Nephron progenitor cell (in vitro differentiated cells): ENCODE measurements around the gene AADAC.
"Not testable (repeated sequence)": the region's sequence is repeated elsewhere in the genome, so short reads cannot be mapped to it uniquely, and the experiment has no call there.

Experiments
- DNase-seq: peaks from one replicate; pipeline ENCODE4 v3.0.0; 2021
- H3K27ac Mint-ChIP-seq: 2 replicates; pipeline ENCODE4 v1.8.0; 2021; ENCODE audit warnings: mild to moderate bottlenecking, moderate library complexity, mixed read lengths
- H3K27me3 Mint-ChIP-seq: 2 replicates; pipeline ENCODE4 v1.8.0; 2021; ENCODE audit warnings: mild to moderate bottlenecking, low read depth, mixed read lengths; ENCODE audit not compliant: poor library complexity
- H3K36me3 Mint-ChIP-seq: 2 replicates; pipeline ENCODE4 v1.8.0; 2021; ENCODE audit warnings: low read depth, mixed read lengths
- H3K4me1 Mint-ChIP-seq: 2 replicates; pipeline ENCODE4 v1.8.0; 2021; ENCODE audit warnings: mixed read lengths
- H3K4me3 Mint-ChIP-seq: 2 replicates; pipeline ENCODE4 v1.8.0; 2021; ENCODE audit warnings: mild to moderate bottlenecking, moderate library complexity, mixed read lengths
- H3K9me3 Mint-ChIP-seq: 2 replicates; pipeline ENCODE4 v1.8.0; 2021; ENCODE audit warnings: mild to moderate bottlenecking, moderate library complexity, mixed read lengths
- CTCF ChIP-seq: fragments of 200-600 bp; sonication (generic); IDR thresholded peaks from 2 replicates; pipeline ENCODE4 v1.5.0; 2021; ENCODE audit warnings: antibody characterized with exemption

The AADAC gene

GRCh38 chr3:151869181-151869580, 55.3 kb downstream of the AADAC start:
- no peaks in the 10 kb centered on the region for H3K9me3 Mint-ChIP-seq
- no peaks in the 10 kb centered on the region for H3K36me3 Mint-ChIP-seq
- no peak for DNase-seq
- no peak overlapping the region for H3K27ac Mint-ChIP-seq
- no peaks in the 10 kb centered on the region for H3K27me3 Mint-ChIP-seq
- peaks cover 24% of the 10 kb centered on the region for H3K4me1 Mint-ChIP-seq
- no peak overlapping the region for H3K4me3 Mint-ChIP-seq
- TF ChIP-seq CTCF = no peak

DNA sequence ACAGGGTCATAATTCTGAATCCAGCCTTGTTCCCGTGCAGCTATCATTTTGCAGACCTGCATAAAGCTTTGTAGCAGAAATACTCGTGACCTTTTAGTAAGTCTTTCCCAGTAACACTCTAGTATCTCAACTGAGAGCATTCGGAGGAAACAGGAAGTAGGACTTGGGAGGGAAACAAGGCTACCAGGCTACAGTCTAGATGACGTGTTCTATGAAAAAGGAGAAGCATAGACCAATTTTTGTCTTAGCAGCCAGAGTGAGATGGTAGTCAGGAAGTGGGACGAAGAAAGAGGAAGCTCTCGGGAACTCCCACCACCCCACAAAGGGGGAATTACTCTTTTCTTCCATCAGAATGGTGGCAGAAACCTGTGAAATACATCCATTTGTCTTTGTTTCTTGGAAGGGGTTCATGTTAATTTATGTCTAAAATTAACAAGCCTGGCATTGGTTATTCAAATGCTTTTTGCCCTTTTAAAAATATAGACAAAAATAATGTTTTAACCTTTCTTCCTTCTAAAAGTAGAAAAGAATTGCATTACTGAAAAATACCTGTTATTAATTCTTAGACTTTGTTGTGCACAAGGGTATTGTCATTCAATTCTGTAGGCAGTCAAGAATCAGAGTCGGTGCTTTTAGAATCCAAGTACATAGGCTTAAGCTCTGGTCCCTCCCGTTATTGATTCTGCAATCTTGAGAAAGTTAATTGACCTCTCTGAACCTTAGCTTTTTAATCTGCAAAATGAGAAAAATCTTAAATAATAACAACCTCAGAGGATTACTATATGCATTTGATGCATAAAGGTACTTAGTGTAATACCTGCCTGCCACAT, 57.9 kb downstream of the AADAC start:
- no peak overlapping the region for H3K4me3 Mint-ChIP-seq

DNA sequence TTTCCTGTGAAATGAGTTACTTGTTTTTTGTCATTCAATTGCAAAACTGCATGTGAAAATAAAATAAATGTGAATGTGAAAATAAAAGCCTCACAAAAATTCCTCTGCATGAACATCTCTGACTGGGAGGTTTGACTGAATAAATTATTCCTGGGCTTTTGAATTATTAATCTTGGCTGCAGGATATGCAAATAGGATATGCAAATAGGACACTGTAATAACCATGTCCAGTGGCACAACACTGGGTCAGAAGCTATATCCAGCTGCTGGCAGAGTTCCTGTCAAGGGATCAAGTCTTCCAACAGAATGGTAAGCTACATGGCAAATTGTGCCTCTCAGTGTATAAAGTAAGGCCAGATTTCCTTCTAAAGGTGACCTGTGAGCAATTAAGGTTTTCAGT, 59.5 kb downstream of the AADAC start, which contains the start of gene SUCNR1:
SUCNR1 (plus strand) TSS at position 246 of the 400 bp plus-strand sequence. CDS start 6,250 bp downstream, outside the sequence.
- TF ChIP-seq CTCF = no peak
- peaks cover 19% of the 10 kb centered on the region for H3K4me1 Mint-ChIP-seq
- no peak within 1 kb of the TSS for H3K27ac Mint-ChIP-seq
- no peak for DNase-seq
- no peaks in the 10 kb centered on the region for H3K36me3 Mint-ChIP-seq
- no peaks in the 10 kb centered on the region for H3K27me3 Mint-ChIP-seq
- no peaks in the 10 kb centered on the region for H3K9me3 Mint-ChIP-seq
- no peak within 1 kb of the TSS for H3K4me3 Mint-ChIP-seq

More for the DNA sequence above, 57.9 kb downstream of the AADAC start:
- Mint-ChIP-seq H3K9me3 (no peaks in the 10 kb centered on the region), H3K4me1 (peaks cover 24% of the 10 kb centered on the region), H3K36me3 (no peaks in the 10 kb centered on the region), H3K27me3 (no peaks in the 10 kb centered on the region), H3K27ac (no peak overlapping the region)
- no peak for DNase-seq
- TF ChIP-seq CTCF = no peak

- not testable (repeated sequence) for H3K36me3 Mint-ChIP-seq
Observed at GRCh38 chr3:151874079-151874478, 60.2 kb downstream of the AADAC start.

GRCh38 chr3:151875759-151876158, 61.8 kb downstream of the AADAC start:
- Mint-ChIP-seq H3K9me3 (no peaks in the 10 kb centered on the region), H3K4me3 (no peak overlapping the region), H3K27ac (no peak overlapping the region), H3K36me3 (no peaks in the 10 kb centered on the region), H3K27me3 (no peaks in the 10 kb centered on the region), H3K4me1 (peaks cover 11% of the 10 kb centered on the region)
- TF ChIP-seq CTCF = no peak
- no peak for DNase-seq

More at GRCh38 chr3:151874079-151874478, 60.2 kb downstream of the AADAC start:
- not testable (repeated sequence) for H3K9me3 Mint-ChIP-seq, DNase-seq, H3K4me3 Mint-ChIP-seq, H3K27ac Mint-ChIP-seq, H3K27me3 Mint-ChIP-seq
- H3K4me1 Mint-ChIP-seq = peaks cover 14% of the 10 kb centered on the region

- H3K4me1 Mint-ChIP-seq = peaks cover 14% of the 10 kb centered on the region
- H3K9me3 Mint-ChIP-seq = no peaks in the 10 kb centered on the region
- no peak for TF ChIP-seq CTCF
- no peak overlapping the region for H3K27ac Mint-ChIP-seq
- H3K27me3 Mint-ChIP-seq = no peaks in the 10 kb centered on the region
- no peak for DNase-seq
- no peak overlapping the region for H3K4me3 Mint-ChIP-seq
- H3K36me3 Mint-ChIP-seq = no peaks in the 10 kb centered on the region
Observed at GRCh38 chr3:151877269-151877668, 63.4 kb downstream of the AADAC start.
